GM12892 (cell line): ENCODE data around the gene TOGARAM1.
"Not testable (repeated sequence)": the region's sequence is repeated elsewhere in the genome, so short reads cannot be mapped to it uniquely, and the experiment has no call there.

ENCODE experiments used
- DNase-seq: peaks from one replicate; pipeline ENCODE4 v3.0.0; 2011; ENCODE audit not compliant: insufficient read length
- FAIRE-seq: peaks from 2 replicates; lab custom pipeline; 2011; peaks lifted over from hg19 to GRCh38; lab: Jason Lieb, UNC
- POLR2A ChIP-seq: IDR thresholded peaks from 2 replicates; pipeline ENCODE4 v1.6.1; 2011; ENCODE audit warnings: low read depth, low read length, control low read depth
- POLR2AphosphoS5 ChIP-seq: IDR thresholded peaks from 2 replicates; pipeline ENCODE4 v1.6.1; 2011; ENCODE audit warnings: low read depth, low read length, control low read depth
- TAF1 ChIP-seq: IDR thresholded peaks from 2 replicates; pipeline ENCODE4 v1.6.1; 2011; ENCODE audit warnings: low read depth, mild to moderate bottlenecking, control low read depth, low read length, borderline replicate concordance

Gene TOGARAM1

GRCh38 chr14:45051896-45052295 lies 89.9 kb downstream of the TOGARAM1 start:
- TF ChIP-seq POLR2A (no peak), TAF1 (no peak), POLR2AphosphoS5 (no peak)
- FAIRE-seq (no peak), DNase-seq (no peak)

GRCh38 chr14:45057349-45057748 lies 95.4 kb downstream of the TOGARAM1 start:
- no peak for FAIRE-seq

DNA sequence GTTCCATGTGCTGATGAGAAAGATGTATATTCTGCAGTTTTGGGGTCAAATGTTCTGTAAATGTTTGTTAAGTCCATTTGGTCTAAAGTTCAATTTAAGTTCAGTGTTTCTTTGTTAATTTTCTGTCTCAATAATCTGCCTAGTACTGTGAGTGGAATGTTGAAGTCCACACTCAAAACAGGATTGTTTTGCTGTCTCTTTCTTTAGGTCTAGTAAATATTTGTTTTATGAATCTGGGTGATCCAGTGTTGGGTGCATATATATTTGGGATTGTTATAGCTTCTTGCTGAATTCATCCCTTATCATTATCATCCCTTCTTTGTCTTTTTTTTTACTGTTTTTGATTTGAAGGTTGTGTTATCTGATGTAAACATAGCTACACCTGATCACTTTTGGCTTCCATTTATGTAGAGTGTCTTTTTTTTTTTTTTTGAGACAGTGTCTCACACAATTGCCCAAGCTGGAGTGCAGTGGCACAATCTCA lies 95.9 kb downstream of the TOGARAM1 start:
- DNase-seq = no peak
- no peak for TF ChIP-seq POLR2AphosphoS5
- TF ChIP-seq POLR2A = no peak
- TF ChIP-seq TAF1 = no peak
- FAIRE-seq = no peak

More at GRCh38 chr14:45057349-45057748, 95.4 kb downstream of the TOGARAM1 start:
- DNase-seq = no peak
- TF ChIP-seq POLR2A = no peak
- no peak for TF ChIP-seq POLR2AphosphoS5
- no peak for TF ChIP-seq TAF1

DNA sequence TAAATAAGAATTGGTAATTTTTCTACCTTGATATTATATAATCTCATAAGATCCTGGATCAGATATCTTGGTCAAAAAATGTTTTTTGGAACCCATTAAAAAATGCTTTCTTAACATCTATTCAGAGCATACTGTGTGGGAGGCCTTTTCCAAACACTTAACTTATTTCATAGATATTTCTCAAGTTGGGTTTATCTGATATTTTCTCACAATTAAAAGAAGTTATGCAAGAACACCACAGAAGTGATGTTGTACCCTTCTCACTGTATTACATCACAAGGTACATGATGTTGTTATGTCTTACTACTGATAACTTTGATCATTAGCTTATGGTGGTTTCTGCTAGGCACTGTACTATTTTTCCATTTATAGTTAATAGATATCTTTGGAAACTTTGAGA lies 98.6 kb downstream of the TOGARAM1 start:
- no peak for FAIRE-seq
- DNase-seq = no peak
- TF ChIP-seq POLR2AphosphoS5 (no peak), POLR2A (no peak), TAF1 (no peak)

GRCh38 chr14:45065540-45065939 lies 103.5 kb downstream of the TOGARAM1 start:
- no peak for DNase-seq
- FAIRE-seq = no peak
- TF ChIP-seq POLR2AphosphoS5 (no peak), POLR2A (no peak), TAF1 (no peak)

DNA sequence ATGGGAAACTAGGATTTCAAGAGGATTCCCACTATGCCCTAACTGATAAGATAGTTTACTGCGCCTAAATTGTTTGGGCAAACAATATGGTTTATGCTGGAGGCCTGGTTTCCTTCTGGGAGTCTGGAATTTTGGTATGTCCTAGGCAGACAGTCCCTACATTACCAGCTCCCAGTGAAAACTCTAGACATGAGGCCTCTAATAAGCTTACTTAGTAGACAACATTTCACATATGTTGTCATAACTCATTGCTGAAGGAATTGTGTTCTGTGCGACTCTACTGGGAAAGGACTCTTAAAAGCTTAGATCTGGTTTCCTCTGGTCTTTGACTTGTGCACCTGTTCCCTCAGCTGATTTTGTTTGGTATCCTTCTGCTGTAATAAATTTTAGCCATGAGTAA lies 104.0 kb downstream of the TOGARAM1 start:
- FAIRE-seq (no peak), DNase-seq (no peak)
- TF ChIP-seq TAF1 (no peak), POLR2A (no peak), POLR2AphosphoS5 (no peak)

DNA sequence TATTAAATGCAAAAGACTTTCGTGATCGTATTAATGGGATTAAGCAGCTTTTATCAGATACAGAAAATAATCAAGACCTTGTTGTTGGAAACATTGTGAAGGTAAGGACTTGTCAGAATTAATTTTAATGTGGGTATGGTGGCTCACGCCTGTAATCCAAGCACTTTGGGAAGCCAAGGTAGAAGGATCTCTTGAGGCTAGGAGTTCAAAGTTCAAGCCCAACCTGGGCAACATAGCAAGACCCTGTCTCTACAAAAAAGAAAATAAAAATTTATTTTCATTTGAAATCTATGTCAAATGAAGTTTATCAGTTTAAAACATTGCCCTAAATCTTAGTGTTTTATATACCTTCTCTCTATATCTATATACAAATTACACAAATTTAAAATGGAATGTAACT lies 104.7 kb downstream of the TOGARAM1 start:
- DNase-seq = no peak
- FAIRE-seq = no peak
- TF ChIP-seq TAF1 (no peak), POLR2A (no peak), POLR2AphosphoS5 (no peak)

- DNase-seq = no peak
- TF ChIP-seq TAF1 (no peak), POLR2AphosphoS5 (no peak), POLR2A (no peak)
- no peak for FAIRE-seq
Observed at GRCh38 chr14:45068396-45068795, 106.4 kb downstream of the TOGARAM1 start.

DNA sequence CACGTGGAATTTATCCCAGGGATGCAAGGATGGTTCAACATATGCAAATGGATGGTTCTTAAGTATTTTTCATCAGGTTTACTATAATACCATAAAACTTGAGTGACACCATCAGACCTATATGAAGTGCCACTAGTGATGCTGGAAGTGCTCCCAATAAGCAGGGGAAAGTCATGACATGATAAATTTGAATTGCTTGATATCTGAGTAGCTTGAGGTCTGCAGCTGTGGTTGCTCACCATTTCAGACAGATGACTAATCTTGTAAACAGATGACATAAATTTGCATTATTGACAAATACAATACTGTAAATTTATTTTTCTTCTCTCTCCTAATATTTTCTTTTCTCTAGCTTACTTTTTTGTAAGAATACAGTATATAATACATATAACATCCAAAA lies 108.2 kb downstream of the TOGARAM1 start:
- DNase-seq = no peak
- FAIRE-seq = no peak
- no peak for TF ChIP-seq TAF1
- no peak for TF ChIP-seq POLR2AphosphoS5
- TF ChIP-seq POLR2A = no peak

DNA sequence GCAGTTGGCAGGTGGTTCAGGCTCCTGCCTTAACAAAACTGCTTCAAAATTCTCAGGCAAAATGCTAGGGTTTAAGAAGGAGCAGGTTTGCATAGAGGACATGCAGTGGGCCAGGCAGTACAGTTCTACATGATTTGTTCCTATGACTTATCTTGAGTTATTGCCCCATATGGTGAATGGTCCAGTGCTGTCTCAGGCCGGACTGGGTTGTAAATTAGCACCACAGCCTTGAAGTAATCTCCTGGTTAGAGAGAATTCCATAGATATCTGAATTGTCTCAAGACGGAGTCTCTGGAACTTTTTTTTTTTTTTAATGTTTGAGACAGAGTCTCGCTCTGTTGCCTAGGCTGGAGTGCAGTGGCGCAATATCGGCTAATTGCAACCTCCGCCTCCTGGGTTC lies 110.1 kb downstream of the TOGARAM1 start:
- FAIRE-seq = no peak
- TF ChIP-seq POLR2A = no peak
- no peak for TF ChIP-seq POLR2AphosphoS5
- TF ChIP-seq TAF1 = no peak
- no peak for DNase-seq

- no peak for DNase-seq
- TF ChIP-seq POLR2A (no peak), POLR2AphosphoS5 (no peak), TAF1 (no peak)
- FAIRE-seq = no peak
Observed at GRCh38 chr14:45073231-45073879, 111.4 kb downstream of the TOGARAM1 start.

GRCh38 chr14:45078323-45078722 lies 116.3 kb downstream of the TOGARAM1 start:
- FAIRE-seq = no peak
- TF ChIP-seq POLR2A (no peak), TAF1 (no peak), POLR2AphosphoS5 (no peak)
- DNase-seq = no peak

DNA sequence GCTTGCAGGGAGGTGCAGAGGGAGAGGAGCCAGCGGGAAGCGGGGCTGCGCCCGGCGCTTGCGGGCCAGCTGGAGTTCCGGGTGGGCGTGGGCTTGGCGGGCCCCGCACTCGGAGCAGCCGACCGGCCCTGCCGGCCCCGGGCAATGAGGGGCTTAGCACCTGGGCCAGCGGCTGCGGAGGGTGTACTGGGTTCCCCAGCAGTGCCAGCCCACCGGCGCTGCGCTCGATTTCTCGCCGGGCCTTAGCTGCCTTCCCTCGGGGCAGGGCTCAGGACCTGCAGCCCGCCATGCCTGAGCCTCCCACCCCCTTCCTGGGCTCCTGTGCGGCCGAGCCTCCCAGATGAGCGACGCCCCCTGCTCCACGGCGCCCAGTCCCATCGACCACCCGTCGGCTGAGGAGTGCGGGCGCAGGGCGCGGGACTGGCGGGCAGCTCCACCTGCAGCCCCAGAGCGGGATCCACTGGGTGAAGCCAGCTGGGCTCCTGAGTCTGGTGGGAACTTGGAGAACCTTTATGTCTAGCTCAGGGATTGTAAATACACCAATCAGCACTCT lies 118.5 kb downstream of the TOGARAM1 start:
- DNase-seq, FAIRE-seq: not testable (repeated sequence)

GRCh38 chr14:45081096-45081495 lies 119.1 kb downstream of the TOGARAM1 start:
- not testable (repeated sequence) for FAIRE-seq, DNase-seq
